Suppressor macrophage (primary cell): Measurements from ENCODE around the gene MUC2.
A peak's percentile ranks its signal among the peaks of the same experiment; 100 is the strongest.

Experiments used
- DNase-seq, 4 experiments: peaks; one replicate each; pipeline ENCODE4 v3.0.0-alpha.2; 2020 to 2022

MUC2 gene

DNA sequence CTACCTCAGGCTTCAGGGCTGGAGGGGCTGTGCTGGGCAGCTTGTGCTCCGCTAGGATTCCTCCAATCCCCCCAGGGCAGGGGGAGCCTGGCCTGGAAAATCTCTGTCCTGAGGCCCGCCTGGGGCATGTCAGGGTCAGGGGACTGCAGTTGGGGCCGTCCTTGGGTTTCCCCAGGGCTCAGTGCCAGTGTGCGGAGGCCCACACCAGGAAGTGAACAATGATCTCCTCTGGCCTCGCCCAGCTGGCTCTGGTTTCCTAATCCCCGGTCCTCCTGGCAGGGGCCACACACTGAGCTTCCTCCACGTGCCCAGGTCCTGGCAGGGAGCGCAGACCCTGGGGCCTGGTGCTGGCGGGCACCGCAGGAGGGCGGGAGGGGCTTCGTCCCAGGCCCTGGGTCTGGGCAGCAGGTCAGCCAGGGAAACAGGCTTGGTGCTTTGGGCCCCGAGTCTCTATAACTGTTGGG, 1.4 kb upstream of the MUC2 start:
- DNase-seq: peak; percentile 59 to 80 (median 70)

DNA sequence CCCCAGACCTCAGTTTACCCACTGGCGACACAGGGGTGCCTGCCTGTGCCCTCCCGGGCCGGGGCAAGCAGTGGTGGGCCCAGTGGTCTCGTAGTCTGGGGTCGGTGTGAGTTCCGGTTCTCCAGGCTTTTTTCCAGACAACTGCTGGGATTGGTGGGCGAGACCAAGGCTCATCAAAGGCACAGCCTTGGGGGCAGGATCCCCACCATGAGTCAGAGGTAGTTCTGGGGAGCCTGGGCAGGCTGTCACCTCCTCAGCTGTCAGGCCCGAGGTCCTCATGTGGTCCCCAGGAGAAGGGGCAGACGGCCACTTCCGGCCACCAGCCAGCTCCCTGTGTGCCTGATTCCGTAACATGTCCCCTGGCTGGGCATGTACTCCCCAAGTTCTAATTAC, 827 bp upstream of the MUC2 start:
- DNase-seq: no peak

DNA sequence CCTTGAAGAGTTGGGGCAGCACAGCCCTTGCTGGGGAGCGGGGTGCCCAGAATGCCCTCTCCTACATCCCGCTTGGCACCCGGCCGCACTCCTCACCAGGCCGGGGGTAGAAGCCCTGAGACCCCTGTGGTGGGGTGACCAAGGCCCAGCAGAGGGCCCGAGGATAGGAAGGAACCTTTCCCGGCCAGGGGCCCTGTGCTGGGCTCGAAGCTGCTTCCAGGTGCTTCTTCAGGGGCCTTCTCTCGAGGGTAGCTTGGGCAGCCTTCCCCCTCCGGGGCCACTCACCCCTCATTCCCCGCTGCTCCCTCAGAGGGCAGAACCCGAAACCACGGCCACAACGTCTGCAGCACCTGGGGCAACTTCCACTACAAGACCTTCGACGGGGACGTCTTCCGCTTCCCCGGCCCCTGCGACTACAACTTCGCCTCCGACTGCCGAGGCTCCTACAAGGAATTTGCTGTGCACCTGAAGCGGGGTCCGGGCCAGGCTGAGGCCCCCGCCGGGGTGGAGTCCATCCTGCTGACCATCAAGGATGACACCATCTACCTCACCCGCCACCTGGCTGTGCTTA, 752 bp downstream of the MUC2 start:
- DNase-seq: no peak

DNA sequence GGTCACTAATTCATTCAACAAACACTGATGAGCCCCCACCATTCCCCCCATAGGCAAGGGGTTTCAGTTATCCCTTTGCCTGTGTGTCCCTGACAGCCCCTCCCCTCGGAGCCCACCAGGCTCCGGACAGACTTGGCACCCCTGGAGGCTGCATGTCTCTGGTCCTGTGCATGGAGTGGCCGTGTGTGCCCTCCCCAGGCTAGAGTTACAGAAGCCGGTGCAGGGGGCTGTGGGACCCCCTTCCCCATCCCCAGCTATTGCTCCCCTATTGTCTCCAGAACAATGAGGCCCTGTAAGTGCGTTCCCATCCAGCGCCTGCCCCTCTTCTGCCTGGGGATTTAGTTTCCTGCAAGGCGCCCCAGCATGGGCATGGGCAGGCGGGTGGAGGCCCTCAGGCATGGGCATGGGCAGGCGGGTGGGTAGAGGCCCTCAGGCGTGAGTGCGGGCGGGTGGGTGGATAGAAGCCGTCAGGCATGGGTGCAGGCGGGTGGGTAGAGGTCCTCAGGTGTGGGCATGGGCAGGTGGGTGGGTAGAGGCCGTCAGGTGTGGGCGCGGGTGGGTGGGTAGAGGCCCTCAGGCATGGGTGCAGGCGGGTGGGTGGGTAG, 1.5 kb downstream of the MUC2 start:
- no peak for DNase-seq

DNA sequence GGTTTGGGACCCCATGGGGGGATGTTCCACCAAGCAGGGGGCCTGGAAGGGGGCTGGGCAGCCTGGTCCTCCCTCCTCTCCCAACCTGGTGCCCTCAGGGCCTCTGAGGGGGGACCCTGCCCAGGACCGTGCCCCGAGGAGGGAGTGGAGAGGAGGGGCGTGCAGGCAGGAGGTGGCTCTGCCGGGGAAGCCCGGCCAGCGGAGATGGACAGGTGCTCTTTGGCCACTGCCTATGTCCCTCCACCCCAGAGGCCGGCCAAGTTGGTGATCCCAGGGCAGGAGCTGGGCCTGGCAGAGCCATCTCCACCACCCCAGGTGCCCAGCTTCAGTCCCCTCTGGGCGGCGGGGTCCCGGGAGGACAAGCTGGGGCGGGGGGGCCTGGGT, 2.4 kb downstream of the MUC2 start:
- no peak for DNase-seq

DNA sequence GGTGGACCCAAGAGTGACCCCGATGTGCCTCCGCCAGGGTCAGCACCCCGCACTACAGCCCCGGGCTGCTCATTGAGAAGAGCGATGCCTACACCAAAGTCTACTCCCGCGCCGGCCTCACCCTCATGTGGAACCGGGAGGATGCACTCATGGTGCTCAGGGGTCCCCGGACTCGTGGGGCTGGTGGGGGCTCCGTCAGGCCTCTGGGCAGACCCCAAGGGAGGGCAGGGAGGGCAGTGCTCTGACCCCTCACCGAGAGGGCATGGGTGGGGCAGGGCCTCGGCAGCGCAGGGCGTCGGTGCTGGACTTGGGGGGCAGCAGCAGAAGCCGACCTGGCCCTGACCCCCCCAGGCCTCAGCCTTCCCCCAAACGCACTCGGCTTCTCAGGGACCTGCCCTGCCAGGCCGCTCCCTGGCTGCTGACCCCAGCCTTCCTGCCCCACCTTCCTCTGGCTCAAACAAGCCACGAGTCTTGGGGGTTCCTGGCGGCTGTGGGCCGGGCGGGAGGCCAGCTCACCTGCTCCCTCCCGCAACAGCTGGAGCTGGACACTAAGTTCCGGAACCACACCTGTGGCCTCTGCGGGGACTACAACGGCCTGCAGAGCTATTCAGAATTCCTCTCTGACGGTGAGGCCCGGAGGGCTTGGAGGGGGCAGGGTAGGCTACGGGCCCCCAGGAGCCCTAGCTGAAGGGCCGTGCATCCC, 2.9 kb downstream of the MUC2 start:
- DNase-seq: no peak

DNA sequence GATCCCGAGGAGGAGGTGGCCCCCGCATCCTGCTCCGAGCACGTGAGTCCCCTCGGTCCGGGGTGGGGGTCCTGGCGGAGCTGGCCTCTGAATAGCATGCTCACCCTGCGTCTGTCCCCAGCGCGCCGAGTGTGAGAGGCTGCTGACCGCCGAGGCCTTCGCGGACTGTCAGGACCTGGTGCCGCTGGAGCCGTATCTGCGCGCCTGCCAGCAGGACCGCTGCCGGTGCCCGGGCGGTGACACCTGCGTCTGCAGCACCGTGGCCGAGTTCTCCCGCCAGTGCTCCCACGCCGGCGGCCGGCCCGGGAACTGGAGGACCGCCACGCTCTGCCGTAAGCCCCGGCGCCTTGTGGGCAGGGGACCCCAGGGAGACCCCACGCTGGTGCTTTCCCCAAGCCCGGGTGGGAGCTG, 3.5 kb downstream of the MUC2 start:
- no peak for DNase-seq

DNA sequence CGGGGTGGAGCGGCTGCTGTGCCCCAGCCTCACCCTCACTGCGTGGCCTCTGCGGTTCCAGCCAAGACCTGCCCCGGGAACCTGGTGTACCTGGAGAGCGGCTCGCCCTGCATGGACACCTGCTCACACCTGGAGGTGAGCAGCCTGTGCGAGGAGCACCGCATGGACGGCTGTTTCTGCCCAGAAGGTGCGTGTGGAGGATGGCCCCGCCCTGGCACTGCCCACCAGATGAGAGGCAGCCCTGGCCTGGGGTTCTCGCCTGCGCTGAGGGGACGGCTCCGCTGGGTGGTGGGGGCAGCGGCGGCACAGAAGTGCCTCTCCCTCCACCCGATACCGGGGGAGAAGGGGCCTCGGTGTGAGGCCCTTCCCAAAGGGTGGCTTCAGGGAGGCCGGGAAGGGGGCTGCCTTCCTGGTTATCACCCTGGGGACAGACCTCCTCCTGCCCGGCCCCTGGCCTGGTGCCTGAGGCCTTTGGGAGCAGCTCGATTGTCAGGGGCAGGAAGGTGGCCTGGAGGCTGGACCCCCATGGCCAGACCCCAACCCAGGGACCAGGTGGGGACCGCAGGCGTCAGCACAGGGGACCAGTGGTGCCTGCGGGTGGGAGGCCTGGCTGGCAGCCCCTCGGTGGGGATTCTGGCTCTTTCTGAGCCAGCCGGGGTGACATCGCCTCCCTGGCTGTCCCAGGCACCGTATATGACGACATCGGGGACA, 7.1 kb downstream of the MUC2 start:
- no peak for DNase-seq

DNA sequence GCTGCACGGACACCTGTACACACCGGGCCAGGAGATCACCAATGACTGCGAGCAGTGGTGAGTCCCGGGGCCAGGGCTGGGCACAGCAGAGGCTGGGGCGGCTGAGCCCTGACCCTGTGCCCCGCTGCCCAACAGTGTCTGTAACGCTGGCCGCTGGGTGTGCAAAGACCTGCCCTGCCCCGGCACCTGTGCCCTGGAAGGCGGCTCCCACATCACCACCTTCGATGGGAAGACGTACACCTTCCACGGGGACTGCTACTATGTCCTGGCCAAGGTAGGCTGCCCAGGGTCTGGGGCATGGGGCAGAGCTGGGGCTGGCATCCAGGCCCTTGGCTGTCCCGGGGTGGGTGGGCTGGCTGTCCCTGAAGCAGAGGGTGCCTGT, 7.7 kb downstream of the MUC2 start:
- no peak for DNase-seq

DNA sequence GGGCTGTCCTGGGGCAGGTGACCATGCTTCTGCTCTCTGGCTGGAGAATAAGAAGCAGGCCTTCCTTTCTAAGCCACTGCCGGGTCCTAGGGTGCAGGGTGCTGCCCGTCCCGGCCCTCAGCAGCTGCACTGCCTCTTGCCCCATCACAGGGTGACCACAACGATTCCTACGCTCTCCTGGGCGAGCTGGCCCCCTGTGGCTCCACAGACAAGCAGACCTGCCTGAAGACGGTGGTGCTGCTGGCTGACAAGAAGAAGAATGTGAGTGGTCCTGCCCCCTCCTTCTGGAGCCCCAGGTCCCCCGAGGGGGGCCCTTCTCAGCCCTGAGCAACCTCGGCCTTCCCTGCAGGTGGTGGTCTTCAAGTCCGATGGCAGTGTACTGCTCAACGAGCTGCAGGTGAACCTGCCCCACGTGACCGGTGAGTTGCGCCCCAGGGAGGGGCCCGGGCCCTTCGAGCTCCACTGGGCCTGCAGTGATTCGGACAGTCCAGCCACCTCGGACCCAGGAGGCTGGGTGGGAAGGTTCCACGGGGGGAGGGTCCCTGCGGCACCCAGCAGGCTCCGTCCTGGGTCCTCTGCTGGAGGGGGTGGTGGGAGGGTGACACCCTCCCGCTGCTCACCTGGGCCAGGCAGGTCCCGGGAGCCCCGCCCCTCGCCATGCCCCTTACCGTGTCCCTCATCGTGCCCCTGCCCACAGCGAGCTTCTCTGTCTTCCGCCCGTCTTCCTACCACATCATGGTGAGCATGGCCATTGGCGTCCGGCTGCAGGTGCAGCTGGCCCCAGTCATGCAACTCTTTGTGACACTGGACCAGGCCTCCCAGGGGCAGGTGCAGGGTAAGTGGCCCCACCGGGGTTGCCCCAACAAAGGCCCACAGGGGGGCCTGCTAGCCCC, 8.3 kb downstream of the MUC2 start:
- DNase-seq: no peak

DNA sequence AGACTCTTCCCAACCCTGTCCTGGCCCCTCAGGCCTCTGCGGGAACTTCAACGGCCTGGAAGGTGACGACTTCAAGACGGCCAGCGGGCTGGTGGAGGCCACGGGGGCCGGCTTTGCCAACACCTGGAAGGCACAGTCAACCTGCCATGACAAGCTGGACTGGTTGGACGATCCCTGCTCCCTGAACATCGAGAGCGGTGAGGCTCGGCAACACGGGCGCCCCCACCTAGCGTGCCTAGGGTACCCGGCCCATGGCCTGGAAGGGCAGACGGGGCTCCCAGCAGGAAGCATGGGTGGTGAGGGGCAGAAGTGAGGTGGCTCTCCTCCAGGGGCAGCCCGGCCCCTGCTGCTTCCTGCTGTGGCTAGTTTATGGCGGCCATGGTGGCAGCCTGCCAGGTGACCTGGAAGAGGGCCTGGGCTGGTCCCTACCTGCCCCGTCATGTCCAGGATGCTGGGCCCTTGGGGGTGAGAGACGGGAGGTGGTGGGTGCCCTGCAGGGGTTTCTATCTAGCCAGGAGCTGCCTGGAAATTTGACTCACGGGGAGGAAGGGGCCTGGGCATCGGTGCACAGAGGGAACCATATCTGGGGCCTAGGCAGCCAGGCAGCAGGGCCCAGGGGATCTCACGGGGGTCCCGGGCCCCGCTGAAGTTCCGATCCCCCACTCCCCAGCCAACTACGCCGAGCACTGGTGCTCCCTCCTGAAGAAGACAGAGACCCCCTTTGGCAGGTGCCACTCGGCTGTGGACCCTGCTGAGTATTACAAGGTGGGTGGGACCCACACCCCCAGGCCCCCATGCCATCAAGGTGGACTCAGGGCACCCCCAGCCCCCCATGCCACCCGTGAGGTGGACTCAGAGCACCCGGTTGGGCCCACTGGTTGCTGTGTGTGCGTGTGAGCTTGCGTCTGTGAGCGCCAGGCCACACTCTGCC, 9.2 kb downstream of the MUC2 start:
- DNase-seq: no peak

DNA sequence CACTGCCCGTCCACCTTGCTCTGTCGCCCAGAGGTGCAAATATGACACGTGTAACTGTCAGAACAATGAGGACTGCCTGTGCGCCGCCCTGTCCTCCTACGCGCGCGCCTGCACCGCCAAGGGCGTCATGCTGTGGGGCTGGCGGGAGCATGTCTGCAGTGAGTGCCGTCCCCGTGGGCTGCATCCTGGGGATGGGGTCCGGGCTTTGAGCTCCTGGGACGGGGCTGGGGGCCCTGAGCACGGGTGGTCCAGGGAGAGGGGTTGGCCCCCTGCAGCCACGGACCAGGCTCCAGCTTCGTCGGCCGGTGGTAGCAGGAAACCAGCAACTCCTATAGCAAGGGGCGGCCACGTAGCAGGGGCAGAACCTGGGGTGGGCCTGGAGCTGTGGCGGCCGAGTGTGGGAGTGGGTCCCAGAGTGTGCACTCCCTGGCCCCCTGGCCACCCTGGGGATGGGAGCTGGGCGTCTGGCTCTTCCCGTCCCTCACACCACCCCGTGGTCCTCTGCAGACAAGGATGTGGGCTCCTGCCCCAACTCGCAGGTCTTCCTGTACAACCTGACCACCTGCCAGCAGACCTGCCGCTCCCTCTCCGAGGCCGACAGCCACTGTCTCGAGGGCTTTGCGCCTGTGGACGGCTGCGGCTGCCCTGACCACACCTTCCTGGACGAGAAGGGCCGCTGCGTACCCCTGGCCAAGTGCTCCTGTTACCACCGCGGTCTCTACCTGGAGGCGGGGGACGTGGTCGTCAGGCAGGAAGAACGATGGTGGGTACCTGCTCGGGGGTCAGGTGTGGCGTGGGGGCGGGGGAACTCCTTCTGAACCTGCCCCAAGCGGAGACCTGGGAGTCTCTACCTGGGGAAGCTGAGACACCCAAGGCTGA, 10.1 kb downstream of the MUC2 start:
- DNase-seq: no peak

DNA sequence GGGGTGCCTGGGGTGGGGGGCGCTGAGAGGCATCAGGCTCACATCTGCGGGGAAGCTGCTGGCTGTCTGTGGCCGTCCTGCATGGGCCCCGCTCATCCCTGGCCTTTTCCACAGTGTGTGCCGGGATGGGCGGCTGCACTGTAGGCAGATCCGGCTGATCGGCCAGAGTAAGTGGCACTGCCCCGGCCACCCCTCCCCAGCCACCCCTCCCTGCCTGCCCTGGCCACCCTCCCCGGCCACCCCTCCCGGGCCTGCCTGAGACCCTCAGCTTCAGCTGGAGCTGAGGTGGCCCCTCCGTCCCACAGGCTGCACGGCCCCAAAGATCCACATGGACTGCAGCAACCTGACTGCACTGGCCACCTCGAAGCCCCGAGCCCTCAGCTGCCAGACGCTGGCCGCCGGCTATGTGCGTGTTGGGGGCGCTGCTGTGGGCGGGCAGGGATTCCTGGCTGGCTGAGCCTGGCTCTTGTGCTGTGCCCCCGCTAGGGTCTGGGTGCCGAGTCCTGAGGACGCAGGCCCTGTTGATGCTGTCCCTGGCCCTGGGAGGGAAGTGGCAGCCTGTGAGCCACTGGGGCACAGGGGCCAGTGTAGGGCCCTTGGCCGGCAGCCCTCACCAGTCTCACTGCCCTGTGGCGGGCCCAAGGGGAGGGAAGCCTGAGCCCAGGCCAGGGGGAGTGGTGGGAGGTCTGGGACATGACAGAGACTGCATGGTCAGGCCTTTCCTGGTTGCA, 10.9 kb downstream of the MUC2 start:
- DNase-seq: no peak

DNA sequence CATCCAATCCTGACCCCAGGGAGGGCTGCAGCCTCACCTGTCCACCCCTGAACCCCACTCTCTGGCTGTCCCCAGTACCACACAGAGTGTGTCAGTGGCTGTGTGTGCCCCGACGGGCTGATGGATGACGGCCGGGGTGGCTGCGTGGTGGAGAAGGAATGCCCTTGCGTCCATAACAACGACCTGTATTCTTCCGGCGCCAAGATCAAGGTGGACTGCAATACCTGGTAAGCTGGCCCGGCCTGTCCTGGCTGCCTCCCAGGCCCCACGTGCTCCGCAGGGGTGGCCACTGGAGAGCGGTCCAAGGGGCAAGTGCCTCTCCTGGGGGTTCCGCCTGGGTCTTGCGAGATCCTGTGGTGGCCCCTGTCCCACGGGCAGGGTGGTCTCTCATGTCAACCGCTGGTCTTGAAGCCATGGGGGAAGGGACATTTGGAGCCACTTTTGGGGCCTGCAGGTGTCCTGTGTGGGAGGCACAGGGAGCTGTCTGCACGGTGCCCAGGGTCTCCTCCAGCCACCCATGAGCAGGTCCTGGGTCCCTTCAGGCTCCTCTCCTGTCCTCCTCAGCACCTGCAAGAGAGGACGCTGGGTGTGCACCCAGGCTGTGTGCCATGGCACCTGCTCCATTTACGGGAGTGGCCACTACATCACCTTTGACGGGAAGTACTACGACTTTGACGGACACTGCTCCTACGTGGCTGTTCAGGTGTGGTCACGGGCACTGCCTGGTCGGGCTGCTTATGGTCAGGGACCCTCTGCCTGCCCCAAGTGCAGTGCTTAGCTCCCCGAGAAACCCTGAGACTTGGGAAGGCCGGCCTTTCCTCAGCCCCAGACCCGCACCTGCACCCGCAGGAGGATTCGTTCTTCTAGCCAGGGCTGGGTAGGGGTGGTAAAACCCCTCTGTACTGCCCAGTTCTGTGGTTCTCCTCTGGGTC, 11.8 kb downstream of the MUC2 start:
- DNase-seq: no peak

DNA sequence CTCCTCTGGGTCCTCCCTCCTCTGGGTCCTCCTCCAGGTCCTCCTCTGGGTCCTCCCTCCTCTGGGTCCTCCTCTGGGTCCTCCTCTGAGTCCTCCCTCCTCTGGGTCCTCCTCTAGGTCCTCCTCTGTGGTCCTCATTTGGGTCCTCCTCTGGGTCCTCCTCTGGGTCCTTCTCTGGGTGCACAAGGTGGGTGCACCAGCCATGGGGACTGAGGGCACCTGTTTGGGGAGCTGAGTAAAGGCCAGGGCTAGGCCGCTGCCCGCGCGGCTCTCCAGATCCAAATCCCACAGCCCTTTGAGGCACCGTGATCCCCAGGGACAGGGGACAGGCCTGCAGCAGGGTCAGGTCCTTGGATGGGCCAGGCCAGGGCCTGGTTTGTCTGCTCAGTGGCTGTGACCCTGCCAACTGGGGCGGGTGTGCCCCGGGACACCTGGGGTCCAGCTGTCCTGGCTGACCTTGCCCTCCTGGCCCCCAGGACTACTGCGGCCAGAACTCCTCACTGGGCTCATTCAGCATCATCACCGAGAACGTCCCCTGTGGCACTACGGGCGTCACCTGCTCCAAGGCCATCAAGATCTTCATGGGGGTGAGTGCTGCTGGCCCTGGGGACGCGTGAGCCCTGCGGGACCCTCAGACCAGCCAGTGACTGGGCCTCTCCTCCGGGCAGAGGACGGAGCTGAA, 12.7 kb downstream of the MUC2 start:
- no peak for DNase-seq

DNA sequence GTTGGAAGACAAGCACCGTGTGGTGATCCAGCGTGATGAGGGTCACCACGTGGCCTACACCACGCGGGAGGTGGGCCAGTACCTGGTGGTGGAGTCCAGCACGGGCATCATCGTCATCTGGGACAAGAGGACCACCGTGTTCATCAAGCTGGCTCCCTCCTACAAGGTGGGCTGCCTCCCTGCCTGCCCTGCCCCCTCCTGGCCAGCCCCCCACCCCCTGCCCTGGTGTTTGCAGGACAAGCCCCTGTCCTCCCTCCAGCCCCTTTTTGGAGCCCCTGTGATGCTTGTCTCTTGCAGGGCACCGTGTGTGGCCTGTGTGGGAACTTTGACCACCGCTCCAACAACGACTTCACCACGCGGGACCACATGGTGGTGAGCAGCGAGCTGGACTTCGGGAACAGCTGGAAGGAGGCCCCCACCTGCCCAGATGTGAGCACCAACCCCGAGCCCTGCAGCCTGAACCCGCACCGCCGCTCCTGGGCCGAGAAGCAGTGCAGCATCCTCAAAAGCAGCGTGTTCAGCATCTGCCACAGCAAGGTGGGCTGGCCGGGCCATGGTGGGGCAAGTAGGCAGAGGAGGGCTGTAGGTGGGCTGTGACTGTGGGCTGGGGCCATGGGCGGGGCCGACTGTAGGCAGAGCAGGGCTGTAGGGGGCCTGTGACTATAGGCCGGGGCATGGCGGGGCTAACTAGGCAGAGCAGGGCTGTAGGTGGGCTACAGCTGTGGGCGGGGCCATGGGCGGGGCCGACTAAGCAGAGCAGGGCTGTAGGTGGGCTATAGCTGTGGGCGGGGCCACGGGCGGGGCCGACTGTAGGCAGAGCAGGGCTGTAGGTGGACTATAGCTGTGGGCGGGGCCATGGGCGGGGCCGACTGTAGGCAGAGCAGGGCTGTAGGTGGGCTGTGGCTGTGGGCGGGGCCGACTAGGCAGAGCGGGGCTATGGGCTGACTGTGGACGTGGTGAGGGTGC, 13.6 kb downstream of the MUC2 start:
- DNase-seq: no peak
